Stimulated activated naive CD8-positive, alpha-beta T cell treated with anti-CD3 and anti-CD28 coated beads, Interleukin-15, Interleukin-2, amounts not matched to agents 100 ng/mL and 50 ng/mL, for 24 hours (primary cell): ENCODE results near the gene NT5C3A.
A peak's percentile ranks its signal among the peaks of the same experiment; 100 is the strongest.
"Not testable (repeated sequence)": the region's sequence is repeated elsewhere in the genome, so short reads cannot be mapped to it uniquely, and the experiment has no call there.

Experiments used
- H3K27ac Mint-ChIP-seq: one replicate; pipeline ENCODE4 v1.8.0; 2021; ENCODE audit warnings: mild to moderate bottlenecking, mixed read lengths
- H3K27me3 Mint-ChIP-seq: one replicate; pipeline ENCODE4 v1.8.0; 2021; ENCODE audit warnings: mixed read lengths
- H3K36me3 Mint-ChIP-seq: one replicate; pipeline ENCODE4 v1.8.0; 2021; ENCODE audit warnings: low read depth, mixed read lengths
- H3K4me1 Mint-ChIP-seq: one replicate; pipeline ENCODE4 v1.8.0; 2021; ENCODE audit warnings: low read depth, mixed read lengths
- H3K4me3 Mint-ChIP-seq: one replicate; pipeline ENCODE4 v1.8.0; 2021; ENCODE audit warnings: mild to moderate bottlenecking, mixed read lengths
- H3K9me3 Mint-ChIP-seq: one replicate; pipeline ENCODE4 v1.8.0; 2021; ENCODE audit warnings: mixed read lengths

Gene NT5C3A

GRCh38 chr7:33062023-33062781 is at the start of gene NT5C3A:
Gene NT5C3A, minus strand, starts transcription at chr7:33062776. Its CDS starts 71 bp downstream, at chr7:33062705.
- Mint-ChIP-seq H3K4me1 (peaks cover 40% of the 10 kb centered on the region), H3K4me3 (peak within 1 kb of the TSS; percentile 92), H3K27ac (peak within 1 kb of the TSS; percentile 95), H3K27me3 (no peaks in the 10 kb centered on the region), H3K9me3 (peaks cover 8% of the 10 kb centered on the region), H3K36me3 (peaks cover 14% of the 10 kb centered on the region)

- Mint-ChIP-seq H3K27me3 (peaks cover 17% of the 10 kb centered on the region), H3K9me3 (no peaks in the 10 kb centered on the region), H3K36me3 (no peaks in the 10 kb centered on the region), H3K4me1 (peaks cover 30% of the 10 kb centered on the region), H3K4me3 (no peak overlapping the region), H3K27ac (no peak overlapping the region)
These were observed 49.0 kb upstream of the NT5C3A start for GRCh38 chr7:33111614-33112013.

- no peaks in the 10 kb centered on the region for H3K36me3 Mint-ChIP-seq
- no peaks in the 10 kb centered on the region for H3K9me3 Mint-ChIP-seq
- H3K27me3 Mint-ChIP-seq = peaks cover 13% of the 10 kb centered on the region
- no peak overlapping the region for H3K27ac Mint-ChIP-seq
- peak overlapping the region; percentile 76 for H3K4me3 Mint-ChIP-seq
- peaks cover 48% of the 10 kb centered on the region for H3K4me1 Mint-ChIP-seq
These were observed 47.2 kb upstream of the NT5C3A start for GRCh38 chr7:33109758-33110238.

GRCh38 chr7:33109005-33109757 is 46.6 kb upstream of the NT5C3A start, which contains the start of gene RP9:
Gene RP9, minus strand, starts transcription at chr7:33109404. Its CDS starts 32 bp downstream, at chr7:33109372.
- H3K4me3 Mint-ChIP-seq = peak within 1 kb of the TSS; percentile 94
- H3K27me3 Mint-ChIP-seq = peaks cover 13% of the 10 kb centered on the region
- no peaks in the 10 kb centered on the region for H3K9me3 Mint-ChIP-seq
- H3K36me3 Mint-ChIP-seq = peaks cover under 1% of the 10 kb centered on the region
- H3K4me1 Mint-ChIP-seq = peaks cover 50% of the 10 kb centered on the region
- peak within 1 kb of the TSS; percentile 87 for H3K27ac Mint-ChIP-seq

- Mint-ChIP-seq H3K4me3 (peak overlapping the region; percentile 94), H3K27ac (peak overlapping the region; percentile 87), H3K27me3 (peaks cover 13% of the 10 kb centered on the region), H3K9me3 (no peaks in the 10 kb centered on the region), H3K36me3 (peaks cover 6% of the 10 kb centered on the region), H3K4me1 (peaks cover 55% of the 10 kb centered on the region)
These were observed 46.0 kb upstream of the NT5C3A start for GRCh38 chr7:33108554-33109004.

- peaks cover 60% of the 10 kb centered on the region for H3K4me1 Mint-ChIP-seq
These were observed 44.8 kb upstream of the NT5C3A start for GRCh38 chr7:33107136-33108066.

GRCh38 chr7:33101906-33102305 is 39.3 kb upstream of the NT5C3A start:
- Mint-ChIP-seq H3K27me3 (no peaks in the 10 kb centered on the region), H3K4me1 (peaks cover 46% of the 10 kb centered on the region), H3K4me3 (no peak overlapping the region), H3K36me3 (peaks cover 61% of the 10 kb centered on the region), H3K27ac (no peak overlapping the region), H3K9me3 (no peaks in the 10 kb centered on the region)

More at GRCh38 chr7:33107136-33108066, 44.8 kb upstream of the NT5C3A start:
- Mint-ChIP-seq H3K27ac (peak overlapping the region; percentile 64), H3K9me3 (no peaks in the 10 kb centered on the region), H3K4me3 (peak overlapping the region; percentile 94), H3K36me3 (peaks cover 18% of the 10 kb centered on the region), H3K27me3 (peaks cover 8% of the 10 kb centered on the region)

- H3K4me3 Mint-ChIP-seq = no peak overlapping the region
- no peaks in the 10 kb centered on the region for H3K27me3 Mint-ChIP-seq
- H3K9me3 Mint-ChIP-seq = no peaks in the 10 kb centered on the region
- peaks cover 34% of the 10 kb centered on the region for H3K4me1 Mint-ChIP-seq
- H3K27ac Mint-ChIP-seq = no peak overlapping the region
- H3K36me3 Mint-ChIP-seq = peaks cover 73% of the 10 kb centered on the region
These were observed 38.2 kb upstream of the NT5C3A start for GRCh38 chr7:33100770-33101169.

- Mint-ChIP-seq H3K27ac (no peak overlapping the region), H3K36me3 (peaks cover 81% of the 10 kb centered on the region)
These were observed 36.8 kb upstream of the NT5C3A start for GRCh38 chr7:33099154-33099940.

GRCh38 chr7:33094745-33095275 is 32.2 kb upstream of the NT5C3A start:
- H3K9me3 Mint-ChIP-seq, H3K27ac Mint-ChIP-seq, H3K27me3 Mint-ChIP-seq, H3K4me3 Mint-ChIP-seq, H3K4me1 Mint-ChIP-seq: not testable (repeated sequence)
- H3K36me3 Mint-ChIP-seq = peaks cover 63% of the 10 kb centered on the region

More at GRCh38 chr7:33099154-33099940, 36.8 kb upstream of the NT5C3A start:
- Mint-ChIP-seq H3K4me3 (no peak overlapping the region), H3K9me3 (no peaks in the 10 kb centered on the region), H3K4me1 (peaks cover 23% of the 10 kb centered on the region), H3K27me3 (no peaks in the 10 kb centered on the region)

GRCh38 chr7:33093266-33093665 is 30.7 kb upstream of the NT5C3A start:
- Mint-ChIP-seq H3K4me3 (no peak overlapping the region), H3K27ac (no peak overlapping the region), H3K36me3 (peaks cover 47% of the 10 kb centered on the region), H3K4me1 (no peaks in the 10 kb centered on the region), H3K9me3 (no peaks in the 10 kb centered on the region), H3K27me3 (no peaks in the 10 kb centered on the region)

- Mint-ChIP-seq H3K27ac (no peak overlapping the region), H3K9me3 (no peaks in the 10 kb centered on the region)
These were observed 29.1 kb upstream of the NT5C3A start for GRCh38 chr7:33091641-33092191.

GRCh38 chr7:33091111-33091531 is 28.5 kb upstream of the NT5C3A start:
- no peaks in the 10 kb centered on the region for H3K4me1 Mint-ChIP-seq
- no peak overlapping the region for H3K4me3 Mint-ChIP-seq
- no peaks in the 10 kb centered on the region for H3K27me3 Mint-ChIP-seq
- peaks cover 28% of the 10 kb centered on the region for H3K36me3 Mint-ChIP-seq
- no peaks in the 10 kb centered on the region for H3K9me3 Mint-ChIP-seq
- no peak overlapping the region for H3K27ac Mint-ChIP-seq

More at GRCh38 chr7:33091641-33092191, 29.1 kb upstream of the NT5C3A start:
- Mint-ChIP-seq H3K36me3 (peaks cover 34% of the 10 kb centered on the region), H3K27me3 (no peaks in the 10 kb centered on the region), H3K4me3 (no peak overlapping the region), H3K4me1 (no peaks in the 10 kb centered on the region)
